Esophagus muscularis mucosa (tissue), 4 donors: Measurements from ENCODE around the gene ALG1. TPM values are rescaled to one million over a fixed set of nuclear protein-coding genes. Genes with fewer than 3 reads are reported as not detected.

Experiments used
- DNase-seq: peaks from one replicate; pipeline ENCODE4 v3.0.0-alpha.2; 2017; ENCODE audit errors: extremely low spot score
- H3K27ac ChIP-seq, 4 donors: fragments of 200-600 bp; sonication (generic); replicated peaks in 1 of 4; 1 replicate in 3 of 4; 2 replicates in 1 of 4; pipeline ENCODE4 v1.5.1; 2016 to 2019; ENCODE audit warnings: mild to moderate bottlenecking in 1 of 4
- H3K27me3 ChIP-seq, 4 donors: fragments of 200-600 bp; sonication (generic); one replicate each; pipeline versions ENCODE4 v1.5.1 to v1.6.0; 2016 to 2019
- H3K36me3 ChIP-seq, 4 donors: fragments of 200-600 bp; sonication (generic); one replicate each; pipeline ENCODE4 v1.5.1; 2016 to 2019
- H3K4me1 ChIP-seq, 4 donors: fragments of 200-600 bp; sonication (generic); one replicate each; pipeline ENCODE4 v1.5.1; 2016 to 2019
- H3K4me3 ChIP-seq, 4 donors: fragments of 200-600 bp; sonication (generic); 1 replicate in 2 of 4; 2 replicates in 2 of 4; pipeline ENCODE4 v1.5.1; 2016 to 2019; ENCODE audit warnings: mild to moderate bottlenecking in 4 of 4, moderate library complexity in 1 of 4
- H3K9me3 ChIP-seq, 4 donors: fragments of 200-600 bp; sonication (generic); 1 replicate in 3 of 4; 2 replicates in 1 of 4; pipeline ENCODE4 v1.5.1; 2016 to 2019
- EP300 ChIP-seq: sonication (generic); formaldehyde crosslinking; IDR thresholded peaks from one replicate; pipeline ENCODE4 v1.6.1; 2017; ENCODE audit warnings: antibody characterized with exemption
- POLR2A ChIP-seq: fragments of 450-650 bp; IDR thresholded peaks from one replicate; pipeline ENCODE4 v1.6.1; 2017; ENCODE audit warnings: antibody characterized with exemption, moderate library complexity, mild to moderate bottlenecking, low read depth
- POLR2AphosphoS5 ChIP-seq, 2 donors: sonication (generic); formaldehyde crosslinking; IDR thresholded peaks; one replicate each; pipeline ENCODE4 v1.6.1; 2017; ENCODE audit warnings: antibody characterized with exemption in 2 of 2
- WGBS: methylation state at CpG from one replicate; pipeline ENCODE4 v1.1.5; 2018; 5-methylcytosine and 5-hydroxymethylcytosine counted together
- intact Hi-C: fragments of 100-400 bp; cut with DNase I; formaldehyde crosslinking; loops from one replicate; pipeline ENCODE4 v1.15.1; 2023
- total RNA-seq, 4 donors: library from RNA; depleted of rRNA; stranded (reverse); fragments of >200 nt; gene quantifications; one replicate each; pipeline versions ENCODE4 v1.1.0 to v1.2.1, GENCODE V29; 2016
- TF ChIP-seq, protein P1 (sequence below), 3 experiments: fragments of 200-600 bp in 2 of 3; fragments of 450-650 bp in 1 of 3; sonication (generic) in 2 of 3; IDR thresholded peaks; one replicate each; pipeline ENCODE4 v1.5.1; 2017 to 2019; ENCODE audit warnings: antibody characterized with exemption in 3 of 3, mild to moderate bottlenecking in 2 of 3, moderate library complexity in 1 of 3

Gene ALG1
- total RNA-seq, 4 donors from 2014 or later: 10.4 to 15.9 (median 12.2) TPM

DNA sequence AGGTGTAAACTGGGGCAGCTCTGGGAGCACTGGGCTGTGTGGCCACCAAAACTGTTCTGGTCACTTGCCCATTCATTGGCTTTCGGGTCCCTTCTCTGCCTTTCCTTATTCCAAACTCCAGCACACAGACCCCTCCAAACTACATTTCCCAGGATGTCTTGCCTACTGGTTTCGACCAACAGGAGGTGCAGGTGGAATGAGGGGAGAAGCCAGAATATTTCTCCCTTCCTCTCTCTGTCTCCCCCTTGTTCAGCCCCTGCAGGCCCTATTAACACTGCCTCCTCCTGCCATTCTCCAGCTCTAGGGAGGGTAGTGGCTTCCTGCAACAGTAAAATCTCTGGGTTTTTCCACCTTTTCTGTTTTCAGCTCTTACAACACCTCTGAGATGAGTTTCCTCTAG, 24.7 kb upstream of the ALG1 start:
- H3K27ac ChIP-seq: no peak overlapping the region
- no peak overlapping the region for H3K4me3 ChIP-seq
- DNase-seq: no peak
- peaks cover 0 to 3% (median 0%) of the 10 kb centered on the region in 4 donors for H3K36me3 ChIP-seq
- H3K9me3 ChIP-seq: no peaks in the 10 kb centered on the region
- no peaks in the 10 kb centered on the region for H3K27me3 ChIP-seq
- intact Hi-C loops: no loop called here
- TF ChIP-seq, protein P1, sequence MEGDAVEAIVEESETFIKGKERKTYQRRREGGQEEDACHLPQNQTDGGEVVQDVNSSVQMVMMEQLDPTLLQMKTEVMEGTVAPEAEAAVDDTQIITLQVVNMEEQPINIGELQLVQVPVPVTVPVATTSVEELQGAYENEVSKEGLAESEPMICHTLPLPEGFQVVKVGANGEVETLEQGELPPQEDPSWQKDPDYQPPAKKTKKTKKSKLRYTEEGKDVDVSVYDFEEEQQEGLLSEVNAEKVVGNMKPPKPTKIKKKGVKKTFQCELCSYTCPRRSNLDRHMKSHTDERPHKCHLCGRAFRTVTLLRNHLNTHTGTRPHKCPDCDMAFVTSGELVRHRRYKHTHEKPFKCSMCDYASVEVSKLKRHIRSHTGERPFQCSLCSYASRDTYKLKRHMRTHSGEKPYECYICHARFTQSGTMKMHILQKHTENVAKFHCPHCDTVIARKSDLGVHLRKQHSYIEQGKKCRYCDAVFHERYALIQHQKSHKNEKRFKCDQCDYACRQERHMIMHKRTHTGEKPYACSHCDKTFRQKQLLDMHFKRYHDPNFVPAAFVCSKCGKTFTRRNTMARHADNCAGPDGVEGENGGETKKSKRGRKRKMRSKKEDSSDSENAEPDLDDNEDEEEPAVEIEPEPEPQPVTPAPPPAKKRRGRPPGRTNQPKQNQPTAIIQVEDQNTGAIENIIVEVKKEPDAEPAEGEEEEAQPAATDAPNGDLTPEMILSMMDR (IDR thresholded peaks at IDR 0.05): no peak
- TF ChIP-seq POLR2AphosphoS5 (IDR thresholded peaks at IDR 0.05): no peak
- no peak for TF ChIP-seq POLR2A
- TF ChIP-seq EP300: no peak
- H3K4me1 ChIP-seq: no peaks in the 10 kb centered on the region
- 68% methylated on average over 2 of the region's 2 CpGs for WGBS

DNA sequence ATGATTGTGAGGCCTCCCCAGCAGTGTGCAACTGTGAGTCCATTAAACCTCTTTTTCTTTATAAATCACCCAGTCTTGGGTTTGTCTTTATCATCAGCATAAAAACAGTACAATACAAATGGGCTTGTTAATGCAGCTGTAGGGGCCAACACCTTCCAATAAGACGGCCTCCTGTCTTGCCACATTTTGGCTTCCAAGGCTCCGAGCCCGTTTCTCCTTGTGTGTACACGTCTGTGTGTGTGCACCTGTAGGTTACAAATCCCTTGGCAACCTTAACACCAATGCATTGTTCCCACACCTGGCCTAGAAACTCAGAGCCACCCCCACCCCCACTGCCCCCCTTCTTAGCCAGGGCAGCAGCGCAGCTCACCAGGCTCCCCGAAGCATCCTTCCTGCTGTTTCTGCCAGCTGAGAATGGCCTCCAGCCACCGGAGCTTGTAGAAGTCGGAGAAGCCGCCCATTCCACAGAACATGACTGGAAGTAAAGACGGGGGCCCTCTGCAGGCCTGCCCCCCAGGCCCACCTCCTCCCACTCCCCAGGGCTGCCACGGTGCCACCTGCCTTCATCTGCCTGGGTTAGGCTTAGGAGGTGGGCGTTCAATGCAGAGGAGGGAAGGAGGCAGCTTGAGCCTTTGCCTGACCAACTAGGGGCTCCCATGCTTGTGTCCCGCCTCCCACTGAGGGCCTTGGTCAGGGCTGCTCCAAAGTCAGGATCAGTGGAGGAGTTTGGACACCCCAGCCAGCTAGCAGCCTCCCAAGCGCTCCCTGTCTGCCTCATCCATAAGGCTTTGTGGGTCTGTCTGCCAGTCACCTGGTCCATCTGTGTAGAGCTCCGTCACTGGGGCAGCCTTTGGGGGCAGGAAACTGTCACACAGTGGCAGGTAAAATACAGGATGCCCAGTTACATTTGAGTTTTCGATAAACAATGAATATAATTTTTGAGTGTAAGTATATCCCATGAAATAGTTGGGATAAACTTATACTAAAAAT, 16.5 kb upstream of the ALG1 start:
- DNase-seq: no peak
- Histone ChIP-seq H3K27ac (no peak overlapping the region), H3K4me3 (no peak overlapping the region), H3K36me3 (peaks cover 0 to 4% (median 0%) of the 10 kb centered on the region in 4 donors), H3K4me1 (no peaks in the 10 kb centered on the region), H3K9me3 (no peaks in the 10 kb centered on the region), H3K27me3 (peaks cover 0 to 9% (median 2%) of the 10 kb centered on the region in 4 donors)
- no peak for TF ChIP-seq POLR2AphosphoS5 (IDR thresholded peaks at IDR 0.05)
- TF ChIP-seq POLR2A: no peak
- no peak for TF ChIP-seq EP300
- TF ChIP-seq, protein P1 (IDR thresholded peaks at IDR 0.05): no peak
- WGBS: 86% methylated on average over 16 of the region's 16 CpGs
- intact Hi-C loops: no loop called here

DNA sequence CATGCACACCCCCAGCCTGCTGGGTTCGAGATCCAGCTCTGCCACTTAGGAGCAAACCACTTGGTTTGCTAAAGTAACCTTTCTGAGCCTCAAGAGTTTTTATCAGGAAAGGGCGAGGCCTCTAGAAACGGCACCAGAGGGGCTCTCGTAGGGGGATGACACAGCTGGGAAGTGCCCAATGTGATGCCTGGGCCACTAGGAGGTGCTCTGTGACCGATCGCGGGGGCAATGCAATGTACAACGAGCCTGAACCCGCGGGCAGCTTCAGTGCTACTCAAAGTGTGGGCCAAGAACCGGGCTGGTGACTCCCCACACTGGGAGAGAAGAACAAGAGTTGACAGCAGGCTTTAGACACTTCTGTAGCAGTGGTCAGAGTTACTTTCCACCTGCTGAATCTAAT, 15.3 kb upstream of the ALG1 start:
- Histone ChIP-seq H3K9me3 (no peaks in the 10 kb centered on the region), H3K27ac (no peak overlapping the region), H3K27me3 (peaks cover 0 to 13% (median 2%) of the 10 kb centered on the region in 4 donors), H3K4me3 (no peak overlapping the region), H3K36me3 (peaks cover 0 to 4% (median 0%) of the 10 kb centered on the region in 4 donors), H3K4me1 (no peaks in the 10 kb centered on the region)
- no peak for TF ChIP-seq POLR2A
- TF ChIP-seq, protein P1 (IDR thresholded peaks at IDR 0.05): peak in 1 of 3 experiments; percentile 12
- WGBS: 11% methylated on average over 11 of the region's 11 CpGs
- intact Hi-C loops: no loop called here
- no peak for DNase-seq

DNA sequence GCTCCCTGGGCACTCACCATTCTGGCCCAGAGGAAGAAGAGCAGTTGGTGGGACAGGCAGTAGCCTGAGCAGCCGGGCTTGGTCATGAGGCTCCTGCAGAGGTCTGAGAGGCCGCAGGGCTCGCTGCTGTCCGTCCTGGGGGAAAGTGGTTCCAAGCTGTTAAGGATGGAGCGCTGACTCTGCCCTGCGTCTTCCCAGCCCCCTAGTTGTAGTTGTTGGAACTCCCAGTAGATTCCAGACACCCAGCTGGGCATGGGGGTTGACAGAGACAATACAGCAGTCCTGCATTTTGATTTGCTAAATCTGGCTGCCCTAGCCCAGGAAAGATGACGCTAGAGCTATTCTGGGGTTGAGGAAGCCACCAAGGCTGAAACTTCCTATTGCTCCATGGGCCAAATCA, 13.2 kb upstream of the ALG1 start:
- Histone ChIP-seq H3K4me1 (no peaks in the 10 kb centered on the region), H3K9me3 (no peaks in the 10 kb centered on the region), H3K27me3 (peaks cover 0 to 13% (median 2%) of the 10 kb centered on the region in 4 donors), H3K36me3 (peaks cover 0 to 4% (median 0%) of the 10 kb centered on the region in 4 donors), H3K27ac (no peak overlapping the region), H3K4me3 (no peak overlapping the region)
- WGBS: 22% methylated on average over 1 of the region's 7 CpGs
- intact Hi-C loops: no loop called here
- TF ChIP-seq, protein P1 (IDR thresholded peaks at IDR 0.05): no peak
- TF ChIP-seq POLR2AphosphoS5 (IDR thresholded peaks at IDR 0.05) (no peak), EP300 (no peak), POLR2A (no peak)
- no peak for DNase-seq
